ENCODE measurements around the gene PARVG.

The PARVG gene

DNA sequence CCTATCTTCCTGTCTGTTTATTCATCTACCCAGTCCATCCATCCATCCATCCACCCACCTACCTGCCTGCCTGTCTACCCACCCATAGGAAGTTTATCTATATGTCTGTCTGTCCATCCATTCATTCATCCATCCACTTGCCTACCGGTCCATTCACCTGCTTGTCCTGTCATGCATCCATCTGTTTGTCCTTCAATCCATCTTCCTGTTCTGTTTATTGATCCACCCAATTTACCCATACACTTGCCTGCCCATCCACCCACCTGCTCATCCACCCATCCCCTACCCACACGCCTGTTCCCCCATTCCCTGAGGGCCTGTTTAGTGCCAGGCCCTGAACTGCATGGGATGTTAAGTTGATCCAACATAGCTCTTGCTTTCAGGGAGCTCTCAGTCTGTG, 18.4 kb downstream of the PARVG start:
- Histone ChIP-seq H3K4me1 (peaks cover 2% of the 10 kb centered on the region), H3K36me3 (no peaks in the 10 kb centered on the region), H3K4me3 (ENCODE audit: low read depth, low read length) (no peak overlapping the region), H3K27me3 (no peaks in the 10 kb centered on the region), H3K9me3 (no peaks in the 10 kb centered on the region)
- TF ChIP-seq, protein P1, sequence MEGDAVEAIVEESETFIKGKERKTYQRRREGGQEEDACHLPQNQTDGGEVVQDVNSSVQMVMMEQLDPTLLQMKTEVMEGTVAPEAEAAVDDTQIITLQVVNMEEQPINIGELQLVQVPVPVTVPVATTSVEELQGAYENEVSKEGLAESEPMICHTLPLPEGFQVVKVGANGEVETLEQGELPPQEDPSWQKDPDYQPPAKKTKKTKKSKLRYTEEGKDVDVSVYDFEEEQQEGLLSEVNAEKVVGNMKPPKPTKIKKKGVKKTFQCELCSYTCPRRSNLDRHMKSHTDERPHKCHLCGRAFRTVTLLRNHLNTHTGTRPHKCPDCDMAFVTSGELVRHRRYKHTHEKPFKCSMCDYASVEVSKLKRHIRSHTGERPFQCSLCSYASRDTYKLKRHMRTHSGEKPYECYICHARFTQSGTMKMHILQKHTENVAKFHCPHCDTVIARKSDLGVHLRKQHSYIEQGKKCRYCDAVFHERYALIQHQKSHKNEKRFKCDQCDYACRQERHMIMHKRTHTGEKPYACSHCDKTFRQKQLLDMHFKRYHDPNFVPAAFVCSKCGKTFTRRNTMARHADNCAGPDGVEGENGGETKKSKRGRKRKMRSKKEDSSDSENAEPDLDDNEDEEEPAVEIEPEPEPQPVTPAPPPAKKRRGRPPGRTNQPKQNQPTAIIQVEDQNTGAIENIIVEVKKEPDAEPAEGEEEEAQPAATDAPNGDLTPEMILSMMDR (IDR thresholded peaks at IDR 0.05; ENCODE audit: low read depth, low read length), result no peak
- no peak for DNase-seq

DNA sequence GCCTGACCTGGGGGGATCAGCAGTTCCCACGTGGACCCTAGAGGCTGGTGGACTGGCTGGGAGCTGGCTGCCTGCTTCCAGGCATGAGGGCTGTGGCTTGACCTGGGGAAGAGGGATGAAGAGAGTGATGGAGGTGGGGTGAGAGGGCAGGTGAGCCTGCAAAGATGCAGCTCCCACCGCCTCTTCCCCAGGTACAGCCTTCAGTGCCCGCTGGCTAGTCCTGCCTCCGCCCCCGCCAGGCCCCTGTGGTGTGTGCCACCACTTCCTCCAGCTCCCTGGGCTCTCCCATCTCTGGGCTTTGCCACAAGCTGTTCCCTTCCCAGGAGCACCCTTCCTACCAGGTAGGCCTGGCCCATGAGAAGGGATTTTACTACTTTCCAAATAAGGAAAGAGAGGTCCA, 19.1 kb downstream of the PARVG start:
- DNase-seq, result no peak
- H3K4me1 ChIP-seq, result peaks cover 2% of the 10 kb centered on the region
- H3K4me3 ChIP-seq (ENCODE audit: low read depth, low read length), result no peak overlapping the region
- H3K36me3 ChIP-seq, result no peaks in the 10 kb centered on the region
- TF ChIP-seq, protein P1 (IDR thresholded peaks at IDR 0.05; ENCODE audit: low read depth, low read length), result no peak
- H3K27me3 ChIP-seq, result no peaks in the 10 kb centered on the region
- no peaks in the 10 kb centered on the region; the same call in 1 of the 2 replicates for H3K9me3 ChIP-seq

DNA sequence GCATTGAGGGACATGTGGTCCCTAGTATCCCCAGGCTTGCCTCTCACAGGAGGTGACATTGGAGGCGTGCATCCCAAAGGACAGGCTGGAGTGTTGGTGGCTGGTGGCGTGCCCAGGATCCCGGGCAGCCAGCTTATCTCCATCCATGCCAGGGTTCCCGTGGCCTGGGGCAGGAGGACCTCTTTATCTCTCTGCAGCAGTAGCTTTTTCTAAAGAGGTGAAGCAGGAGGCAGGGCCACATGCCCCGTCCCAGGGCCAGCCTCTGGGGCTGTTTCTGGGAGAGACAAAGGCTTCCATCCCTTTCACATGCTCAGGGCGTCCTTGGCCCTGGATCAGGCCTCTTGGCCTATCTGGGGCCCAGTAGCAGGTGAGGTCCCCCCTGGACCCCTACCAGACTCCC, 19.7 kb downstream of the PARVG start:
- TF ChIP-seq, protein P1 (IDR thresholded peaks at IDR 0.05; ENCODE audit: low read depth, low read length), result no peak
- peaks cover 2% of the 10 kb centered on the region for H3K4me1 ChIP-seq
- DNase-seq, result no peak
- H3K27me3 ChIP-seq, result no peaks in the 10 kb centered on the region
- H3K4me3 ChIP-seq (ENCODE audit: low read depth, low read length), result no peak overlapping the region
- no peaks in the 10 kb centered on the region; the same call in 1 of the 2 replicates for H3K9me3 ChIP-seq
- no peaks in the 10 kb centered on the region for H3K36me3 ChIP-seq

DNA sequence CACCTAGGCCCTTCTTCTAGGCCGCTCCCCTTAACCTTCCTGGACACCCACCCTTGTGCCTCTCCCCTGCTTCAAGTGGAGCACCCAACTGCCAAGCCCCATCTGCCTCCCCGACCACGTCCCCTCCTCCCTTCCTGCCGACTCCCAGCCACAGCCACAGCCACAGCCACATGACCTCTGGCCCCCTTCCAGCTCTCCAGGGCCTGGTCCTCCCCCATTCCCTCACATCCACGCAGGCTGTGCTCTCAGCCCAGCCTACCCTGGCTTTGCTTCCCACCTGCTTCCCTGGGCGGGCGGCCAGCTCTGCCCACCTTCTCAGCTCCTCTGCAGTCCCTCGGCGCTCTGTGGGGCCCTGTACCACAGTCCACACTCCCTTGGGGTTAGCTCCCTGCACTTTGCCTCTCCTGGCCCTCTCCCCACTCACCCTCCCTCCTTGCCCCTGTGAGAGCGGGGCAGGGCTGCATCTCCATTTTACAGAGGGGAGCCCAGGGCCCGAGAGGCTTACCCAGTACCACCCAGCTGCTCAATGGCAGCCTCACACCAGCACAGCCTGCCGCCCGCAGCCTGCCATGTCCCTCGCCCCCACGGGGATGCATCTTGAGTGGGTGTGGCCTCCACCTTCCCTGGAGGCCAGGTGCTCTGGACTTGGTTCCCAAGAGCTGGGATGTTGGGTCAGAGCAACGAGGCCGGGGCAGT, 20.3 kb downstream of the PARVG start:
- DNase-seq, result no peak
- Histone ChIP-seq H3K4me1 (peaks cover 2% of the 10 kb centered on the region), H3K36me3 (no peaks in the 10 kb centered on the region), H3K27me3 (no peaks in the 10 kb centered on the region), H3K4me3 (ENCODE audit: low read depth, low read length) (no peak overlapping the region), H3K9me3 (no peaks in the 10 kb centered on the region; the same call in 1 of the 2 replicates)
- TF ChIP-seq, protein P1 (IDR thresholded peaks at IDR 0.05; ENCODE audit: low read depth, low read length), result no peak

DNA sequence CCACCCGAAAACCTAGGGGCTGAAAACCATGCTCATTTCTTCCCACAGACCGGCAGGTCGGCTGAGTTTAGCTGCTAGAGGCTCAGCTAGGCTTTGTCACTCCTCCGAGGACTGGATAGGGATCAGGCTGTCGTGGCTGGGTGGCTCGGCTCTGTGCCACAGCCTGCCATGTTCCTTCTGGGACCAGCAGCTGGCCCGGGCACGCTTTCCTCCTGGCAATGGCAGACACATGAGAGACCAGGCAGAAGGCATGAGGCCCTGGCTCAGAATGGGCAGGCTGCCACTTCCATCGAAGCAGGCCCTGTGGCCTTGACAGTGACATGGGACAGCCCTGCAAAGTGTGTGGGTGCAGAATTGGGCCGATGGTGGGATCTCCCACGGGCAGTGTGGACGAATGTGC, 20.9 kb downstream of the PARVG start:
- DNase-seq, result no peak

More for the DNA sequence above, 20.9 kb downstream of the PARVG start:
- Histone ChIP-seq H3K36me3 (no peaks in the 10 kb centered on the region), H3K9me3 (no peaks in the 10 kb centered on the region; the same call in 1 of the 2 replicates), H3K4me3 (ENCODE audit: low read depth, low read length) (no peak overlapping the region), H3K27me3 (no peaks in the 10 kb centered on the region), H3K4me1 (peaks cover 2% of the 10 kb centered on the region)
- TF ChIP-seq, protein P1 (IDR thresholded peaks at IDR 0.05; ENCODE audit: low read depth, low read length), result no peak

All from BE2C (cell line).